Stimulated activated effector memory CD8-positive, alpha-beta T cell treated with anti-CD3 and anti-CD28 coated beads, Interleukin-12 subunit alpha, Interleukin-12 subunit beta, amount 100 ng/mL, for 72 hours (primary cell): ENCODE results near the gene N4BP2.
"Not testable (repeated sequence)": the region's sequence is repeated elsewhere in the genome, so short reads cannot be mapped to it uniquely, and the experiment has no call there.

Source experiments
- ATAC-seq: fragments of 150-1000 bp; cut with Tn5 transposase; 2 replicates; pipeline ENCODE4 v1.10.0; 2021
- DNase-seq, 2 donors: peaks; one replicate each; pipeline ENCODE4 v3.0.0; 2021 to 2022; ENCODE audit warnings: low spot score in 2 of 2
- H3K27ac Mint-ChIP-seq: one replicate; pipeline ENCODE4 v1.8.0; 2022; ENCODE audit warnings: mild to moderate bottlenecking, mixed read lengths
- H3K36me3 Mint-ChIP-seq: one replicate; pipeline ENCODE4 v1.8.0; 2022; ENCODE audit warnings: mild to moderate bottlenecking, mixed read lengths
- H3K4me1 Mint-ChIP-seq: one replicate; pipeline ENCODE4 v1.8.0; 2022; ENCODE audit warnings: mixed read lengths
- H3K4me3 Mint-ChIP-seq: one replicate; pipeline ENCODE4 v1.8.0; 2022; ENCODE audit warnings: mild to moderate bottlenecking, mixed read lengths
- H3K9me3 Mint-ChIP-seq: one replicate; pipeline ENCODE4 v1.8.0; 2022; ENCODE audit warnings: mixed read lengths

N4BP2 gene

GRCh38 chr4:40122941-40123340, 66.3 kb downstream of the N4BP2 start:
- DNase-seq = no peak
- peaks cover 9% of the 10 kb centered on the region for H3K36me3 Mint-ChIP-seq
- H3K4me3 Mint-ChIP-seq = no peak overlapping the region
- ATAC-seq = peak; percentile 45
- H3K4me1 Mint-ChIP-seq = peaks cover 15% of the 10 kb centered on the region
- no peaks in the 10 kb centered on the region for H3K9me3 Mint-ChIP-seq
- no peak overlapping the region for H3K27ac Mint-ChIP-seq

DNA sequence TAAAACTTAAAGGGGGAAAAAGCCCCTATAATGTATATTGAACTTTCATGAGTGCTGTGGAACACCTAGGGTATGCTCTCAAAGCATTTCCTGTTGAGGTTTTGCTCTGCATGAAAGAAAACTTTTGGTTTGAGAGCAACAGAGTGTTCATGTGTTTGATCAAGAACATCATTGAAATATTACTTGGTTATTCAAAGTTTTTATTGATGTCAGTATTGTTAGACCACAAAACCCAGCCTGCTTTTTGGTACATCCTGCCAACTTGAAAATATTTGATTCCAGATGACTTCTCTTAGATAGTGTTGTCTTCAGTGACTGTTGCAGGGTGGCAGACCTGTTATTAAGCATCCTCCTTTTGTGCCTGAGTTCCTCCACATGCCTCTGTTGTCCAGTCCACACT, 68.0 kb downstream of the N4BP2 start:
- peak overlapping the region; percentile 20 for H3K27ac Mint-ChIP-seq

DNA sequence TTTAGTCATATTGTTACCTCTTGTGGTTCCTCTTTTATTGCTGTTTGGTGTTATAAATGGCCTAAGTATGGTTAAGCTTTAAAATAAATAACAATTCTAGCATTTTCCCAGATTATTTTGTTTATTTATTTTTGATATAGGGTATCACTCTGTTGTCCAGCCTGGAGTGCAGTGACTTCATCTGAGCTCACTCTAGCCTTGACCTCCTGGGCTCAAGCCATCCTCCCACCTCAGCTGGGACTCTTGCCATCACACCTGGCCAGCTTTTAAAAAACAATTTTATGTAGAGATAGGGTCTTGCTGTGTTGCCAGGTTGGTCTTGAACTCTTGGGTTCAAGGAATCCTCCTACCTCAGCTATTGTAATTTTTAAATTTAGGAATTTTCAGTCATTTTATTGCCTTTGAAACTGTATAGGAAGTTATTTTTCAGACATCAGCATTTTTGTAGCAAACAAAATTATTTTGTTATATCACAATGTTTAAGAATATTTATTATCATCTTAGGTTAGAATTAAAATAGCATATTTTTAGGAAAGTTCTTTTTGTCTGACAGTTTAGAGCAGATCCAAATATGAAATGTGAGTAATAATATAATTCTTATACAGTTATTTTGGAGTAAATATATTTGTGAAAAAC, 73.9 kb downstream of the N4BP2 start:
- Mint-ChIP-seq H3K36me3 (peaks cover 22% of the 10 kb centered on the region), H3K9me3 (no peaks in the 10 kb centered on the region), H3K4me3 (no peak overlapping the region), H3K4me1 (no peaks in the 10 kb centered on the region), H3K27ac (no peak overlapping the region)
- no peak for DNase-seq
- ATAC-seq = no peak

More for the DNA sequence above, 68.0 kb downstream of the N4BP2 start:
- ATAC-seq (no peak), DNase-seq (no peak)
- no peaks in the 10 kb centered on the region for H3K9me3 Mint-ChIP-seq
- H3K36me3 Mint-ChIP-seq = peaks cover 9% of the 10 kb centered on the region
- no peak overlapping the region for H3K4me3 Mint-ChIP-seq
- peaks cover 15% of the 10 kb centered on the region for H3K4me1 Mint-ChIP-seq

DNA sequence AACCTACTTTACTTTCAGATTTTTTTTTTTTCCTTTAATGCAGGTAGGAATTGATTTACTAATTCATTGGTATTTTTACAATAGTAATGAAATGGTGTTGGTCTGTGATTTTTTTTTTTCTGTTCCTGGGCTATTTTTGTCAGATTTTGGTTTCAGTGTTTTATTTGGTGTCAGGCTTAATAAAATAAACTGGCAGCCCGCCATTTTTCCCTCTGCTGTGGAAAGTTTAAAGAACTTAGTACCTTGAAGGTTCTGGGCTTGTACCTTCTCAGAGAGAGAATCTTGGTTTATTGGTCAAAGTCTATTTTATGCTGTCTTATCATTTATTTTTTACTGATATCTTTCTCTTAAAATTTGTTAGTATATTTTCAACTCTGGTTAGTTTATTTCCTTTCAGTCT, 76.2 kb downstream of the N4BP2 start:
- no peak for ATAC-seq
- no peak overlapping the region for H3K4me3 Mint-ChIP-seq

GRCh38 chr4:40134206-40134917, 77.7 kb downstream of the N4BP2 start:
- H3K9me3 Mint-ChIP-seq = no peaks in the 10 kb centered on the region

More for the DNA sequence above, 76.2 kb downstream of the N4BP2 start:
- no peak for DNase-seq
- Mint-ChIP-seq H3K27ac (no peak overlapping the region), H3K36me3 (peaks cover 13% of the 10 kb centered on the region), H3K9me3 (no peaks in the 10 kb centered on the region), H3K4me1 (no peaks in the 10 kb centered on the region)

GRCh38 chr4:40136202-40136601, 79.6 kb downstream of the N4BP2 start:
- H3K4me3 Mint-ChIP-seq, DNase-seq, H3K36me3 Mint-ChIP-seq, H3K4me1 Mint-ChIP-seq, H3K27ac Mint-ChIP-seq, ATAC-seq, H3K9me3 Mint-ChIP-seq: not testable (repeated sequence)

More at GRCh38 chr4:40134206-40134917, 77.7 kb downstream of the N4BP2 start:
- Mint-ChIP-seq H3K27ac (no peak overlapping the region), H3K36me3 (peaks cover 13% of the 10 kb centered on the region), H3K4me1 (no peaks in the 10 kb centered on the region), H3K4me3 (no peak overlapping the region)
- DNase-seq (no peak), ATAC-seq (no peak)

- H3K4me3 Mint-ChIP-seq = no peak overlapping the region
- H3K9me3 Mint-ChIP-seq = no peaks in the 10 kb centered on the region
- DNase-seq = no peak
- no peak overlapping the region for H3K27ac Mint-ChIP-seq
- no peak for ATAC-seq
- no peaks in the 10 kb centered on the region for H3K4me1 Mint-ChIP-seq
- peaks cover 16% of the 10 kb centered on the region for H3K36me3 Mint-ChIP-seq
These were observed 83.5 kb downstream of the N4BP2 start for GRCh38 chr4:40140196-40140595.

DNA sequence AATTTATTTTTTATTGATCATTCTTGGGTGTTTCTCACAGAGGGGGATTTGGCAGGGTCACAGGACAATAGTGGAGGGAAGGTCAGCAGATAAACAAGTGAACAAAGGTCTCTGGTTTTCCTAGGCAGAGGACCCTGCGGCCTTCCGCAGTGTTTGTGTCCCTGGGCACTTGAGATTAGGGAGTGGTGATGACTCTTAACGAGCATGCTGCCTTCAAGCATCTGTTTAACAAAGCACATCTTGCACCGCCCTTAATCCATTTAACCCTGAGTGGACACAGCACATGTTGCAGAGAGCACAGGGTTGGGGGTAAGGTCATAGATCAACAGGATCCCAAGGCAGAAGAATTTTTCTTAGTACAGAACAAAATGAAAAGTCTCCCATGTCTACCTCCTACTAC, 83.9 kb downstream of the N4BP2 start:
- DNase-seq, ATAC-seq, H3K4me3 Mint-ChIP-seq, H3K4me1 Mint-ChIP-seq, H3K27ac Mint-ChIP-seq, H3K9me3 Mint-ChIP-seq: not testable (repeated sequence)
- H3K36me3 Mint-ChIP-seq = peaks cover 20% of the 10 kb centered on the region

- H3K36me3 Mint-ChIP-seq = peaks cover 34% of the 10 kb centered on the region
- no peaks in the 10 kb centered on the region for H3K9me3 Mint-ChIP-seq
- peak overlapping the region; percentile 50 for H3K27ac Mint-ChIP-seq
- H3K4me1 Mint-ChIP-seq = no peaks in the 10 kb centered on the region
- H3K4me3 Mint-ChIP-seq = no peak overlapping the region
- ATAC-seq (peak; percentile 78), DNase-seq (no peak)
These were observed 87.4 kb downstream of the N4BP2 start for GRCh38 chr4:40143926-40144508.

DNA sequence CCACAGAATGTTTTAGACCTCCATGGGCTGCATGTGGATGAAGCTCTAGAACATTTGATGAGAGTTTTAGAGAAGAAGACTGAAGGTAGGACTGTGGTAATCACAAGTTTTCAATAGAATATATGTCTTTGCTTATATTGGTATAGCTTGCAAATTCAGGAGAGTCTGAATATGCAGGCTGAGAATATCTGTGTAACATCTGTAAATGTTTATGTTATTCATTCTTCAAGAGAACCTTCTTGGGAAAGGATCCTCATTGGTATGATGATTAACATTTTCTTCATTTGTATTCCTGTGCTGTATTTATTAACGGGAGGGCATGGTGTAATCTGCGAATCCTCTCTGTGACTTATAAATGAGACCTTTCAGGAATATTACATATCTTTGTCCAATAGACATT, 88.1 kb downstream of the N4BP2 start:
- Mint-ChIP-seq H3K9me3 (no peaks in the 10 kb centered on the region), H3K27ac (peak overlapping the region; percentile 9), H3K36me3 (peaks cover 35% of the 10 kb centered on the region), H3K4me3 (no peak overlapping the region), H3K4me1 (no peaks in the 10 kb centered on the region)
- DNase-seq = no peak
- no peak for ATAC-seq

DNA sequence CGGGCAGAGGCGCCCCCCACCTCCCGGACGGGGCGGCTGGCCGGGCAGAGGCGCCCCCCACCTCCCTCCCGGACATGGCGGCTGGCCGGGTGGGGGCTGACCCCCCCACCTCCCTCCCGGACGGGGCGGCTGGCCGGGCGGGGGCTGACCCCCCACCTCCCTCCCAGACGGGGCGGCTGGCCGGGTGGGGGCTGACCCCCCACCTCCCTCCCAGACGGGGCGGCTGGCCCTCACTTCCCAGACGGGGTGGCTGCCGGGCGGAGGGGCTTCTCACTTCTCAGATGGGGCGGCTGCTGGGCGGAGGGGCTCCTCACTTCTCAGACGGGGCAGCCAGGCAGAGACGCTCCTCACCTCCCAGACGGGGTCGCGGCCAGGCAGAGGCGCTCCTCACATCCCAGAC, 90.8 kb downstream of the N4BP2 start:
- peaks cover 37% of the 10 kb centered on the region for H3K36me3 Mint-ChIP-seq

DNA sequence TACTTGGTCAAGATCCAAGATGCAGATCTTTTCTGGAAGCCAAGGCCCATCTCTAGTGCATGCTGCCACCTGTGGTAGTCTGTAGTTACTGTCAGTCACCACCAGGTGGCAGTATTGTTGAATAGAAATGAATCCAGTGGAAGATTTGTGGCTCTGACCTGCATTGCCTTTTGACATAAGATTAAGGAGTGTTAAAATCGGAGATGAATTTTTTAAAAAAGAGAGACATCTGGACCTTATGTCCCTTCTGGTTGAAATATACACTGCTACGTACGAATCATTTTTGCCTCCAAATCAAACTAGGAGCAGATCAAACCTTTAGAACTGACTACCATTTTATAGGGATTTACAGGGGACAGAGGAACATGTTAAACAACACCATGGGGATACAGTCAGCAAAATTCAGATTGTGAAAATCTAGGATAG, 93.3 kb downstream of the N4BP2 start:
- Mint-ChIP-seq H3K4me1 (no peaks in the 10 kb centered on the region), H3K27ac (no peak overlapping the region), H3K9me3 (peaks cover 3% of the 10 kb centered on the region), H3K4me3 (no peak overlapping the region), H3K36me3 (peaks cover 28% of the 10 kb centered on the region)
- peak; percentile 49 to 80 for DNase-seq
- ATAC-seq = peak; percentile 83

More for the DNA sequence above, 90.8 kb downstream of the N4BP2 start:
- not testable (repeated sequence) for H3K4me1 Mint-ChIP-seq, H3K9me3 Mint-ChIP-seq, H3K4me3 Mint-ChIP-seq, H3K27ac Mint-ChIP-seq, DNase-seq, ATAC-seq

DNA sequence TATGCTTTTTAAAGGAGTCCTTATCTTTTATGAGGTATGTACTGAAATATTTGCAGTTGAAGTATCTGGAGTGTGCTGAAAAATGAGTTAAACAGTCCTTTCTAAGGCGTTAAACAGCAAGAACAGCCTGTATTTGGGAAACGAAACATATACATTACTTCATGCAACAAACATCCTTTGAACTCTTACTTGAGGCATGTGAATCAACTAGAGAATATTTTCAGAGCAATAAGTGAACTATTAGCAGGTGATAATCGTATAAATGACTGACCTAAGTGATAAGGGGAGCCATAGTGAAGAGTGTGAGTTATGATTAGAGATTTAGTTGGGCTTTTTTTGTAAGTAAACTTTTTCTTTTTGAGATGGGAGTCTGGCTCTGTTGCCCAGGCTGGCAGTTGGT, 94.3 kb downstream of the N4BP2 start:
- no peaks in the 10 kb centered on the region for H3K4me1 Mint-ChIP-seq
- DNase-seq (no peak), ATAC-seq (no peak)
- no peak overlapping the region for H3K4me3 Mint-ChIP-seq
- H3K9me3 Mint-ChIP-seq = peaks cover 3% of the 10 kb centered on the region
- H3K27ac Mint-ChIP-seq = no peak overlapping the region
- H3K36me3 Mint-ChIP-seq = peaks cover 22% of the 10 kb centered on the region

- H3K36me3 Mint-ChIP-seq = peaks cover 12% of the 10 kb centered on the region
- H3K27ac Mint-ChIP-seq = no peak overlapping the region
- H3K9me3 Mint-ChIP-seq = peaks cover 3% of the 10 kb centered on the region
- H3K4me1 Mint-ChIP-seq = no peaks in the 10 kb centered on the region
- DNase-seq (no peak), ATAC-seq (no peak)
- no peak overlapping the region for H3K4me3 Mint-ChIP-seq
These were observed 96.0 kb downstream of the N4BP2 start for GRCh38 chr4:40152637-40153036.

GRCh38 chr4:40157436-40157835, 100.8 kb downstream of the N4BP2 start:
- Mint-ChIP-seq H3K36me3 (peaks cover 4% of the 10 kb centered on the region), H3K9me3 (no peaks in the 10 kb centered on the region), H3K4me1 (no peaks in the 10 kb centered on the region), H3K27ac (no peak overlapping the region), H3K4me3 (no peak overlapping the region)
- ATAC-seq (no peak), DNase-seq (no peak)

- ATAC-seq (no peak), DNase-seq (no peak)
- peaks cover 6% of the 10 kb centered on the region for H3K4me1 Mint-ChIP-seq
- no peaks in the 10 kb centered on the region for H3K9me3 Mint-ChIP-seq
- no peak overlapping the region for H3K27ac Mint-ChIP-seq
- H3K4me3 Mint-ChIP-seq = no peak overlapping the region
- H3K36me3 Mint-ChIP-seq = peaks cover under 1% of the 10 kb centered on the region
These were observed 103.6 kb downstream of the N4BP2 start for GRCh38 chr4:40160258-40160657.
